Tibial artery (tissue), 4 donors: ENCODE results near the gene IGLL5.

ENCODE experiments used
- DNase-seq, 2 donors: peaks; one replicate each; pipeline ENCODE4 v3.0.0-alpha.2; 2019
- H3K27ac ChIP-seq, 2 donors: fragments of 200-600 bp; sonication (generic) in 1 of 2; 1 replicate in 1 of 2; 2 replicates in 1 of 2; pipeline ENCODE4 v1.5.1; 2018 to 2019; ENCODE audit warnings: mild to moderate bottlenecking in 1 of 2
- H3K27me3 ChIP-seq, 2 donors: fragments of 200-600 bp; sonication (generic) in 1 of 2; one replicate each; pipeline versions ENCODE4 v1.5.1 to v1.6.0; 2016 to 2019
- H3K36me3 ChIP-seq, 3 donors: fragments of 200-600 bp; sonication (generic) in 2 of 3; one replicate each; pipeline ENCODE4 v1.5.1; 2016 to 2019; ENCODE audit warnings: mild to moderate bottlenecking in 2 of 3
- H3K4me1 ChIP-seq, 4 donors: fragments of 200-600 bp; sonication (generic) in 2 of 4; 1 replicate in 3 of 4; 2 replicates in 1 of 4; pipeline ENCODE4 v1.5.1; 2016 to 2019
- H3K4me3 ChIP-seq, 2 donors: fragments of 200-600 bp; sonication (generic) in 1 of 2; 1 replicate in 1 of 2; 2 replicates in 1 of 2; pipeline ENCODE4 v1.5.1; 2018 to 2019; ENCODE audit warnings: mild to moderate bottlenecking in 2 of 2
- H3K9me3 ChIP-seq, 3 donors: fragments of 200-600 bp; sonication (generic) in 1 of 3; one replicate each; pipeline ENCODE4 v1.5.1; 2016 to 2019
- CTCF ChIP-seq, 2 experiments: fragments of 200-600 bp in 1 of 2; fragments of 450-650 bp in 1 of 2; IDR thresholded peaks; one replicate each; pipeline ENCODE4 v1.5.1; 2017 to 2019; ENCODE audit warnings: antibody characterized with exemption in 2 of 2, mild to moderate bottlenecking in 1 of 2, moderate library complexity in 1 of 2
- intact Hi-C: fragments of 100-400 bp; cut with DNase I; formaldehyde crosslinking; loops from one replicate; pipeline ENCODE4 v1.15.0; 2023; ENCODE audit warnings: low total_unique reads

The IGLL5 gene

GRCh38 chr22:22910272-22911240 is 22.9 kb downstream of the IGLL5 start:
- Histone ChIP-seq H3K9me3 (no peaks in the 10 kb centered on the region), H3K4me3 (no peak overlapping the region), H3K4me1 (no peaks in the 10 kb centered on the region), H3K27me3 (peaks cover 0 to 8% of the 10 kb centered on the region in 2 donors), H3K27ac (no peak overlapping the region), H3K36me3 (no peaks in the 10 kb centered on the region)
- TF ChIP-seq CTCF (IDR thresholded peaks at IDR 0.05), result no peak
- intact Hi-C loops, result no loop called here
- no peak for DNase-seq

DNA sequence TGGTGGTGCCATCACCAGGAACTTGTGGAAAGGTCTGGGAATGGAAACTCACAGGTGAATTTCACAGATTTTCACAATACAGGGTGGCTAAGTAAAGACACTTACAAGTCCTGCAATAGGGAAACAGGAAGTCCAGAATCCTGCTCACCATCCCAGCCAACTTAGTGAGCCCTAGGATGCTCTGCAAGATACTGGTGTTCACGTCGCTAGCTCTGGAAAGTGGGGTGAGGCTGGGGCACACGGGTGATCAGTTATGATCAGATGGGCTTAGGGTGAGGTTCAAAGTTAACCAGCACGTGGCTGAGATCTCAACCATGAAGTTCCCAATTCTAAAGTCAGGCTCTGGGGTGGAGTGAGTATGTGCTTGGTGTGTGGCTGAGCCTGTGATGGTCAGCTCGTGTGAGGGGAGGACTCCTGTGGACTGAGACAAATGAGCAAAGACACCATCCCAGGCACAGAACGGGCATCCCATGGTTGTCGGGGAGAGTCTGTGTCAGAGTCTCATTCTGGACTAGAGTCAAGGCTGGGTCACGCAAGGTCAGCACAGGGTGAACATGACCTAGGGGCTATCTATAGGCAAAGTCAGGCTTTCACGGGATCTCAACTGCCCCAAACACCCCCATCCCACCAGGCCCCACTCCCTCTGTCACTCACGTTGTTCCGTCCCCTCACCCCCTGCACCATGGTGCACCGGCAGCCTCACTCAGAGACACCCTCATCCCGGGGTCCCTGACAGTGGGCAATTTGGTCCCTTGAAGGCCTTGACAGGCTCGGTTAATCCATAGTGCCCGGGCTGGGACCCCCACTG is 23.9 kb downstream of the IGLL5 start:
- intact Hi-C loops, result no loop called here
- H3K36me3 ChIP-seq, result no peaks in the 10 kb centered on the region
- H3K4me3 ChIP-seq, result no peak overlapping the region
- H3K4me1 ChIP-seq, result no peaks in the 10 kb centered on the region
- no peaks in the 10 kb centered on the region for H3K9me3 ChIP-seq
- peaks cover 0 to 9% of the 10 kb centered on the region in 2 donors for H3K27me3 ChIP-seq
- no peak for TF ChIP-seq CTCF (IDR thresholded peaks at IDR 0.05)
- no peak overlapping the region for H3K27ac ChIP-seq
- DNase-seq, result no peak

DNA sequence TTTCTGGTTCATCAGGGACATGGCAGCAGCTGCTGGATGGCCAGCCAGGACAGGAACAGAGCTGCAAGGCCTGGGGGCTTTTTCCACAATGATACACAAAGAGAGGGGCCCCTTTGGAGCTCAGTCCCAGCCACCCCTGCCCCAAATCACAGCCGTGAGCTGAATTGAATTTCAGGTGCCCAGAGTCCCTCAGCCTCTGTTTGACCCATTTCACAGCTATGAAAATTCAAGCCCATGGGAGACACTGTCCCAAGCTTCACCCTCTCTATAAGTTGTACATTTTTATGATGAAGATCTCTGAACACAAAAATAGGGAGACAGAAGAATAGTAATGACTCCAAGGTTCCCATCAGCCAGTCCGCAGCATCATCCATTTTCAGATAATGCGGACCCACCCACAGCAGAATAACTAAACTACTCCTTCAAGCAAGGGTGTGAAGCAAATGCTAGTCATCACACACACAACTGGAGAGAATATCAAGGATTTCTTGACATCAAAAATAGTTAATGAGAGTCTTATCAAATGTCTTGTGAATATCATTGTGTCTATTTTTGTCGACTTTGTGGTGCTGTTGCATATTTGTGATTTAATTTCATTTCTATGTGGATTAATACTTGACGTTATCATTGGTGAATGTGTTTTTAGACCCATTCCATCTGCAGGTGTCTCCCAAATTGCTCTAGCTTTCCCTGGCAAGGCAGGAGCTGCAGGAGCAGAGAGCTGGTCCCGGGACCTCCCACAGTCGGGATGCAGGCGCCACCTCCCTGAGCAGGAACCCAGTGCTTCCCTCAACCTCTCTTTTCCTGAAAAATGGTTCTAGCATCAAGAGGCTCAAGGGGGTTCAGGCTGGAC is 24.7 kb downstream of the IGLL5 start:
- Histone ChIP-seq H3K27ac (no peak overlapping the region), H3K4me3 (no peak overlapping the region), H3K27me3 (peaks cover 0 to 9% of the 10 kb centered on the region in 2 donors), H3K4me1 (no peaks in the 10 kb centered on the region), H3K9me3 (no peaks in the 10 kb centered on the region), H3K36me3 (no peaks in the 10 kb centered on the region)
- no peak for DNase-seq
- no peak for TF ChIP-seq CTCF (IDR thresholded peaks at IDR 0.05)
- intact Hi-C loops, result no loop called here

DNA sequence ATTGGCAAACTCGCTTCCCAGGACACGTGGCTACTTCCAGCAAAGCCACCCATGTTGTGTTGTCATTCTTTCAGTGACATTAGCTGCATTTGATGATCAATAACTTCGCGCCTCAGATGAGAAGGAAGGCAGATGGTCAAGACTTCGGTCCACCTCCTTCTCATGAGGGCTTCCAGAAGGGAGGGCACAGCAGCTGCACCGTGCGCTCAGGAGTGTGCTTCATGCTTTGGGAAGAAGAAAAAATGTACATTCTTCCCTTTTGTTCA is 25.3 kb downstream of the IGLL5 start:
- intact Hi-C loops, result no loop called here

More for the DNA sequence above, 25.3 kb downstream of the IGLL5 start:
- Histone ChIP-seq H3K27ac (no peak overlapping the region), H3K4me3 (no peak overlapping the region), H3K9me3 (no peaks in the 10 kb centered on the region), H3K4me1 (no peaks in the 10 kb centered on the region), H3K27me3 (peaks cover 0 to 9% of the 10 kb centered on the region in 2 donors), H3K36me3 (no peaks in the 10 kb centered on the region)
- no peak for DNase-seq
- TF ChIP-seq CTCF (IDR thresholded peaks at IDR 0.05), result no peak
